CD4-positive, alpha-beta T cell treated with Interleukin-17A for 4 hours (primary cell): ENCODE data around the gene NEK10.

Source experiments
- DNase-seq: peaks from one replicate; pipeline ENCODE4 v3.0.0-alpha.2; 2020; ENCODE audit warnings: mixed read lengths

Gene NEK10

DNA sequence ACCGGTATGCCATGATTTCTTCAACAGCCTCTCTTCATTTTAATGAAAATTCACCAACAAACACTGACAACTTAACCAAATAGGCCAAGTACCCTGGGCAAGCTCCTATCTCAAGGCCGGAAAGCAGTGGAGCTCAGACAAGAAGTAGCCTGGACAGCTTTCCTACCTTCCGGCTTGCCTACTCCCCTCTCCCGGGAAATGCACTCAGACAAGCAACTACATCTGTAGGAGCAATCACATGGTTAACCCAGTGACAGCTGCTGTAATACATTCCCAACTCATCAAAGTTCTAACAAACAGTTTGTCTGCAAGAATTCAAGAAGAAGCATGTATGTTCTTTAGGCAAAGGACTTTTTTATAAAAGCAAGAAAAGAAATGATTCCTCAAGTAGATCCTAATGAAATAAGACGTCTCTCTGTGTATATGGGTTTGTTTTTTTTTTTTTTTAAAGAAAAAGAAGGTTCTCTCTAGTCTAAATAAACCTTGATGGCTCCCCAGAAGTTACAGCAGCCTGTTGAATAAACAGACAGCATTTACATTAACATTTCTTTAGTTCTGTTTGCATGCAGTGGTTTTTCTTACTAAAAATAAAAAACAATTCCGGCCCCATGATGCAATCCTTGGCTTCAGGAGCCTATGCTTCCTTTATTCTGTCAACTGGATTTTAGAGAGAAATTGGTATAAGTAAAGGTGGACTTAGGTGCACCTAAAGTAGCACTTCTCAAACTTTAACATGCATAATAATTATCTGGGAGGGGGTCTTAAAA, 278.7 kb downstream of the NEK10 start:
- no peak for DNase-seq

DNA sequence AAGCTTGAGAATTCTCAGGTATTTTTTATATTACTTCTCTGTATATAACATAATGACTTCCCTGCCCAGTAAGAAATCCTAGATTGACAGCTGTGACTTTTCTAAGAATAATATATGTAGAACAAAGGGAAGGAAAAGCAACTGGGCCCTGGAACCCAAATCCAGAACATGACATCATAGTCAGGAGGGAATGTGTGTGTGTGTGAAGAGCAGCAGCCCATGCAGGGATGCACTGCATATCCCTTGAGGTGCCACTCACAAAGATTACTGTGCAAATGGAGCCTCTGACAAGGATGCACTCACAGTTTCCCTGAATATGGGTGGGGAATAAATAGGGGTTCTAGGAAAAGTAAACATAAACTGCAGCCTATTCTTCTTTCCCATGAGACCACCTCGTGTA, 279.5 kb downstream of the NEK10 start:
- DNase-seq: no peak

DNA sequence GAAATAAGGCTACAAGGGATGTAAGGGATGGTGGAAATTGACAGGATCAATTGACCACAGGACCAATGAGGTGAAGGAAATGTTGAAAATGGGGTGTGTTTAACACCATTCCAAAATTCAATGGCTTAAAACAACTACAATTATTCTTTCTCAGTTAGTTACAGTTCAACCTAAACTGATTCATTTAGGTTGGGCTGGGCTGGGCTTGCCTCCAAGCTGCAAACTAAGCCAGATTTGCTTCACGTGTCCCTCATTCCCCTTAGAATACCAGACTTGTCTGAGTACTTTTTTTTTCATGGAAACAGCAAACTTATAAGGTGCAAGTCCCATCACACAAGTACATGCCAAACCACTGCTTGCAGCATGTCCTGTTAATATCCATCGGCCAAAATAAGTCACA, 280.1 kb downstream of the NEK10 start:
- no peak for DNase-seq

DNA sequence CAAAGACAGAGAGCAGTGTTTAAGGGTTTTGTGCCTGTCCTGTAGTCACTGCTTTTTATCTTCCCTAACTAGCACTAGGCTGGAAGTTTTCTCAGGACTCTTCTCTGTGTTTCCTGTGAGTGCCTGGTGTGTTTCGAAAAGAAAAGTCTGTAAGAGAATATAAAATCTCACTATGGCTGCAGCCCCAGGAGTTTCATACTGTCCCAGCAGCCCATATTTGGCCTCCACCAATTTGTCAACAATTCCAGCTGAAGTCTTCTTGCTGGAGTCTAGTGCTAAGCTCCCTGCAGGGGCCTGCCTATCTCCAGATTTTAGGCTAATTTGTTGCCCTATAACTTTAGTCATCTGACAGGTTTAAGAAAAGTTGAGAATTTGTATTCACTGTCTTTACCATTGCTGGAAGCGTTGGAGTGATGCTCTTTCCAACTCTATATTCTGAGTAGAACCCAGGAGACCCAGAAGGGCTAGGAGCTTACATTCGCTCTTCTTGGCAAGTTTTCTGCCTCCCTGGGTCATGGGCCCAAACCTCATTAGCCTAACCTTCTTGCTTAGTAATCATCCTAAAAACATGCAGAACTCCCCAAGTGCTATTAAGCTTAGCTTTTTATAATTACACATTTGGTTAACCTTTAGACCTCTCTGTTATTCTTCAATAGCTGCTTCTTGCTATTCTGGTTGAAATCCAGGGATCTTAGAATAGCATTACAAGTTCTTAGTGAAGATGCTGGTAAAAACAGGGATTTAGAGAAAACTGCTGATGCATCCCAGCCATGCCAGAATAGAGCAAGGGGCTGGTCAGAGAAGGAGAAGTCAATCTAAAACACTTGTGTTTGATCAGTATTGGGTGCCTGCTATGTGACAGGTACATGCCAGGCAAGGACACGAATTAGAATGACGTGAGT, 283.1 kb downstream of the NEK10 start:
- no peak for DNase-seq

DNA sequence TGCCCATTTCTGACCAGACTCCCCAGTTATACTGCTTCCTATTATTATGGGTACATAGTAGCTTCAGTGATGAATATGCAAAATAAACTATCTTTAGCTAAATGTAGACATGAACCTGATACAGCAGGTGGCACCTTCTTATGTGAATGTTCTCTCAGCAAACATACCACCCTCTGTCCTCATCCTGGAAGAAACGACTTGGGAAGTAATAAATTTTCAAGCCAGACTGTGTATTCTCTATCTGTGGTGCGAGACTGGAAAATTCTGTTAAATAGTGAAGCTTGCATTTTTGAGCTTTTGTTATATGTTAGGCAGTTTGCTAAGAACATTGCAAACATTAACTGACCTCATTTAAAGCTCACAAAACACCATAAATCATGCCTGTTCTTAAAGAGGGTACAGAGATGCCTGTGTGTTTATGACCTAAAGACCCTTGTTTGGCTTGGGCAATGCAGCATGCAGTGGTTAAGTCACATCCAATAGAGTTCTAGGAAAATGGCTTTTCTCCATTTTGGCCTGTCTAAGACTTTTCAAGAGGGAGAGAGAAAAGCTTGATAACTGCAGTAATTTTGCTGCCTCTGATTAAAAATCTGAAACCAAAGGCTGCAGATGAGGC, 287.1 kb downstream of the NEK10 start:
- DNase-seq: no peak

DNA sequence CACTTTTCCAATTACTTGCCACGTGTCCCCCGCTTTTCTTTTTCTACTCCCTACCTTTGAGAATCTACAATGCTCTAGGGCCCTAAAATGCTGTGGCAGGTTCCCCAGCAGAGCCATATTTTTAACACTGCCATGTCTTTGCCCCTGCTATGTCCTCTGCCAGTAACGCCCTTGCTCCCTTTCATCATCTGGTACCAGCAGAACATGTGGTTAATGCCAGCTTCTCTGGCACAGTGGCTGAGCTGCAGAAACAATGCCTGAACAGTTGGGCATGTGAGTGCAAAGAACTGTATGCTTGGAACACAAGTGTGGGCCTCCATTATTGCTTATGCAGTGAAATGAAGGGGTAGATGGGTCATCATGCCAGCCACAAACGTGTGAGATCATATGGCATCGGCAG, 287.6 kb downstream of the NEK10 start:
- no peak for DNase-seq

DNA sequence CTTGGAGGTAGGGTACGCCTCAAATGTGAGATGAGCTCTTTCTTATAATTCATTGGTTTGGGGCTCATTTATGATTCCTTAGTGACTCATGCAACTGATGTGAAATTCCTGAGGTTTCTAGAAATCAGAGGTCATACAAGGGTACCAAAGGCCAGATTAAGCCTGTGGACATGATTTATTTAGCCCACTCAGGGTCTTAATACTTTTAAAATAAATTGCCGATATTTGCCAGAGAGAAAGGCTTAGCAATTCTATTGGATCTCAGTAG, 289.0 kb downstream of the NEK10 start:
- no peak for DNase-seq

DNA sequence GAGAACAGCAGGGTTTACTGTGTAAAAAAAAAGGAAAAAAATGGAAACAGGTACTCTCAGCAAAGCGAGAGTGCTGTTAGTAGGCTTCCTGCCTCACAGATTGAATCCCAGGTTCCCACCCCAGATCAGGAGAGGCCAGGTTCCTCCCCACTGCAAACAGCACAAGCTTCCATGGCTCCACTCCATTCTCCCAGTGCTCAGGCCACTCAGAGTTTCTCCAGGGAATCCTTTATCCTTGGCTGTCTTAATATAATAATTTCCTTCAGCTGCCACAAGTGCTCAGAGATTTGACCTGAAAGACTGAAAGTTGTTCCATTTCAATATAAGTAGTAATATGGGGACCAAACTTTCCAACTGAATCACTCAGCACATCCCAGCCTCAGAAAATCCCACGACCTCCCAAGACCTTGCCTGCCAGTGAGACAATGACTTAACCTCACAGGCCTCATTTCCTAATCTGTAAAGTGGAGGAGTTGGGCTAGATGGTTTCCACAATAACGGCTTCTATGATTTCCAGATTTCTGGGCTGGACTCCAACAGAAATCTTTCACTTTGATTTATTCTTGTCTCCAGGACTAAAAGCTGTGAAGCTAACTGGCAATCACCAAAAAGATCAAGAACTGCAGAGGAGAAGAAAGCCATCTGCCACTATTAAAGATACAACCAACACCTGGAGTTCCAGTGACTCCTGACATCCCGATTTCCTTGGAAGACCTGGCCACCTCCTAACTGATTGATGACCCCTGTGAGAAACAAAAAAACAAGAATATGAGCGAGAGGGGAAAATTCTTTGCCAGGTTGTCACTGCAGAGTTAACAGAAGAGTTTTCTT, 289.5 kb downstream of the NEK10 start:
- DNase-seq: no peak

DNA sequence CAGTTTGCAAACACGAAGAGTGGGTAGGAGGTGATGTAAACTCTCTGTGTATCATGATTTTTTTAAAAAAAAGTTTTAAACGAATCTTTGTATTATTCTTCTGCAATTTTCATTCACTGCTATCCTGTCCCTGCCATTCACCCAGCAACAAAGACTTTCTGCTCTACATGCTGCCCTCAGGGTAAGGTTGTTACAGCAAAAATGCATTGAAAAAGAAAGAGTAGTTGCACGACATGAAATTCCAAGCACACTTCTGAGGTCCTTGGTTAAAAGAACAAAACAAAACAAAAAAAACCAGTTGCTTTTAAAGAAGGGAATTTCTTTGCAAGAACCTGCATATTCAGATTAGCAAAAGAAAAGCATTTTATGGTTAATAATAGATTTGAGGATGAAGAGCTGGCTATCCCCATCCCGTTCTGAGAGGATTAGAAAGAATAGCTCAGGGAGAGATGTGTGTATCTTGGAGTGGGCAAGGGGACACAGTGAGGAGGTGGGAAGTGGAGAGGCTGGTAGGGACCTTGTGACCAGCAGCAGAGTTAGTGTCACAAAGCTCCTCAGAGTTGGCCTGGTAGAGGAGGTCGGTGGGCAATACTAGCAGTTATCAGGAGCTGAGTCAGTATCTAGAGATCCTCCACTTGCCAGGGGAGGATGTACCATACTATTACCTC, 290.8 kb downstream of the NEK10 start:
- DNase-seq: no peak

DNA sequence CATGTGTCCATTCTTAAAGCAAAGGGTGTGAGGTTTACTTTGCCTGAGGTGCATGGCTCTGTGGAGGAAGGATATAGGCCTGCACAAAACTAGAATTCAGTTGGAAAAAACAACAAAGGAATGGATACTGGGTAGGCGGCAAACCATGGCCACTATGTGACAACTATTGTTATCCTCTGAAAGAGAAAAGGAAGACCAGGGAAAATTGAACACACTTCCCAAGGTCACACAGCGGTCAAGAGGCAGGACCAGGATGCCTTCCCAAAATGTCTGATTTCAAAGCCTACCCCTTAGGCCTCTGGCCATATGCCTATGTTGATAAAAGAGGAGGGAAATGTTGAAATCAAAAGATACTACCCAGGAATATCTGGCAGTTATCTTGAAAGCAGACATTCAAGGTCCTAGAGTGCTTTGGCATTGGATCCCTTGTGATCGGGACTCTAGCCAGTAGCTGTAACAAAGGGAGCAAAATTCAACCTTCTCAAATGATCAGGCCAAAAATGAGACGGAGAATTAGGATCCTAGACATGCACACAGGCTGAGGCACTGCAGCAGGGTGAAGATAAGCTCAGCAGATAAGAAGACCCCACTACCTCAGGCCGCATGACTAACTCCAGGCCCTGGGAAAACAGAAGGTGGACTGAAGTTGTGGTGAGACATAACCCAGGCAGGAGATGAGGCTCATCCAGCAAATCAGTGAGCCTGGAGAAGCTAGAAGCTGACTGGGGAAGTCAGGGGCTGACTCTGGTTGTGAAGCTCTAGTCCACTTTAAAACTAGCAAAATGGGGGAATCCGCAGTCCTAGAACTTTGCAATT, 292.2 kb downstream of the NEK10 start:
- no peak for DNase-seq

DNA sequence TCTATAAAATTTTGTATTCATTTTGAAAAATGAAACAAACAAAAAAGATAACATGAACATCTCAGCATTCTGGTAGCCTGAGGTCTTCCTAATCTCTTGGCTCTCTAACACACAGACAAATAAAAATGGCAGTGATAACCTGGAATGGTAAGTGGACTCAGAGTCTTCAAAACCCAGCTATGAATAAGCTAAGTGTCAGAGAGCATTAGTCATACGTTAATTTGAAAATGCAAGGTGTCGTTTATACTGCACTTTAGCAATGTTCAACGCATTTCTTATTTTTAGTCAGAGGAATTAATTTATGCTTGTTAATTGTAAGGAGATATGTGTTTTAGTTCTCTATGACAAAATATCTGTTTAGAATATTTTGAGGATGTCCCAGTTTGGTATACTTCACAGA, 294.3 kb downstream of the NEK10 start:
- DNase-seq: no peak

DNA sequence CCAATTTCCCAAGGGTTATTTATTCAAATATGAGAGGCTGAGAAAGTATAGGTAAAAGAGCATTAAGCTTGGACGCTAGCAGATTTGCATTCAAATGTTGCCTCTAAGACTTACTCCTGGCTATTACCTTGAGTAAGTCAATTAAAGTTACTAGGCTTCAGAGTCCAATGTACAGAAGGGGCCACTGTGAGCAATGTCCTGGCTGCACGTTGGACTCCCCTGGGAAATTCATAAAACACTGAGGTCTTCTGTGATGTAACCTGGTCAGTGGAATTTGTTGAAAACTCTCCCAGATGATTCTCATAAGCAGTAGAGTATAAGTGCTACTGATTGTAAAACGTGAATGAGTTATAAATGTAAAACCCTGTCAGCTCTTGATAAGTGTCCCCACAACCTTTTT, 295.3 kb downstream of the NEK10 start:
- DNase-seq: no peak

DNA sequence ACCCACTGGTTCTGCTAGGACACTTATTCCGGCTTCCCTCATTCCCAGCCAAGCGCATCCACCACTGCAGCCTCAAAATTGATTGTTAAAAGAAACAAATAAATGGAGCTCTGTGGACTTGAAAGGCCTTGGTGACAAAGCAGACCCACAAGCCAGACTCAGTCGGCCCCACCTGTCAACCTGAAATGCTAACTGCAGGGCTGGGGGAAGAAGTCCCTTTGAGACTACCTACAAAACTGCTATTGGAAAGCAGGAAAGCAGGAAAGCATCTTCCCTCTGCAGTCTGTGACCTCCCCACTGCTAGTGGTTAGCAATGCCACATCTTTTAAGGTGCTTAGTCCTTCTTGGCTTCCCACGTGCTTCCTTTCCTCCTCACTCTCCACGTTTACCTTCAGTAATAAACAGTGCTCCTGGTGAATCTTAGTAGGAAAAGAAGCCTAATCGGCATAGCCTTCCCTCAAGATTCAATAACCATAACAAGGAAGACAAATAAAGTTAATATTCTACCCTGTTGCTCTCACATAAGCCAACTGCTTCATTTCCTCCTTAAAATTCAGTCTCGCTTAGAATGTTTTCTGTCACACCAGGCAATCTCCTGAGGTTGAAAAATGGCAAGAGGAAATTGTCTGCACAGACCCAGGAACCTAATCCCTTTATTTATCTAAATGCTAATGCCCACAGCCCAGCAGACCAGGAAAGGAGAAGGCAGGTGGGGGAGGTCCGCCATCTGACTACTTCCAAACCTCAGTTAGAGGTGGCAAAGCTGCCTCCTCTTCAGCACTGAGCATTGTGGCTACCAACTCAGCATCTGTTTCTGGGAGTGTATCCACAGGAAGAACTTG, 296.2 kb downstream of the NEK10 start:
- DNase-seq: no peak

DNA sequence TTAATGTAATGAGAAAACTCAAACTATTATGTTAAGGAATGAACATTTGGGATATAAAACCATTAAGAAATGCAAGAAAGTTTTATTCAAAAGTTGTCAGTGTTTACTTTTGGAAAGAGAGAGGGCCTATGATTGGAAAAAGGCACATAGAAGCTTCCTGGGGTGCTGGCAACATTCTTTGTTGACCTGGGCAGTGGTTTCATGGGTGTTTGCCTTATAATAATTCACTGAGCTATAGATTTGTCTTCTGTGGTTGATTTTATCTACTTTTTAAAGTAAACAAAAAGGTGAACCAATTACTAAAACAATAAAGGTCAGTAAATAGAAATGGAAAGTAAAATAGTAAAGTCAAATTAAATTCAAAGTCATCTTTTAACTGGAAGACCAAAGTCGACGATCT, 308.8 kb downstream of the NEK10 start:
- DNase-seq: no peak
